B cell (primary cell): ENCODE results near the gene MFAP5.

Experiments used
- EZH2 ChIP-seq: IDR thresholded peaks from 2 replicates; pipeline ENCODE4 v1.6.1; 2012; ENCODE audit warnings: borderline replicate concordance, low read depth, mild to moderate bottlenecking, moderate library complexity, low read length; ENCODE audit not compliant: insufficient read depth, poor library complexity, severe bottlenecking
- TF ChIP-seq, protein P1 (sequence below): fragments of 200-600 bp; IDR thresholded peaks from one replicate; pipeline ENCODE4 v1.8.0; 2022; ENCODE audit warnings: antibody characterized with exemption, mild to moderate bottlenecking

DNA sequence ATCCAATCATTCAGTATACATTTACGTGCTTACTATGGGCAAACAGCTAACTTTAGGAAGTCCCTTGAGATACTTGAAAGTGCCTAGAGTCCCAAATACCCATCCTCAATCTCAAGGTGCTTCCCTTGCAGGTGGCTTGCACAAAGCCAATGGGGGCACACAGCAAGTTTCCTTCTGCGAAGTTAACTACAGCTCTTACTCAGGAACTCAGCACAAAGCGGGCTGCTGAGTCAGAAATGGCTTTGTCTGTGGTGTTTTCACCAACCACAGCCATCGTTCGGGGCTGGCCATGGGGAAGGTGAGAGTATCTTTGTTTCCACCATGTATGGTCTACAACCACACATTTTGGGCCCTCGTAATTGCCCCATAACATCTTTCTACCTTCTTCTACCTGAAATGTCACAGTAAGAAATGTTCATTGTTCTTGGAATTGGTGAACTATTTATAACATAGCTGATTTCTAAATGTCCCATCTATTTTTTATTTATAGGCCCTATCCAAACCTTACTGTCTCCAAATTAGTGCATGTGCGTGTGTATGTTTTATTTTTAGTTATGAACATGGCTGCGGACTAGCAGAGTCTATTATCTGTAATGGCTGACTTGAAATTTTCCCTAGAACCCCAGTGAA lies 13.9 kb downstream of the MFAP5 start:
- TF ChIP-seq, protein P1, sequence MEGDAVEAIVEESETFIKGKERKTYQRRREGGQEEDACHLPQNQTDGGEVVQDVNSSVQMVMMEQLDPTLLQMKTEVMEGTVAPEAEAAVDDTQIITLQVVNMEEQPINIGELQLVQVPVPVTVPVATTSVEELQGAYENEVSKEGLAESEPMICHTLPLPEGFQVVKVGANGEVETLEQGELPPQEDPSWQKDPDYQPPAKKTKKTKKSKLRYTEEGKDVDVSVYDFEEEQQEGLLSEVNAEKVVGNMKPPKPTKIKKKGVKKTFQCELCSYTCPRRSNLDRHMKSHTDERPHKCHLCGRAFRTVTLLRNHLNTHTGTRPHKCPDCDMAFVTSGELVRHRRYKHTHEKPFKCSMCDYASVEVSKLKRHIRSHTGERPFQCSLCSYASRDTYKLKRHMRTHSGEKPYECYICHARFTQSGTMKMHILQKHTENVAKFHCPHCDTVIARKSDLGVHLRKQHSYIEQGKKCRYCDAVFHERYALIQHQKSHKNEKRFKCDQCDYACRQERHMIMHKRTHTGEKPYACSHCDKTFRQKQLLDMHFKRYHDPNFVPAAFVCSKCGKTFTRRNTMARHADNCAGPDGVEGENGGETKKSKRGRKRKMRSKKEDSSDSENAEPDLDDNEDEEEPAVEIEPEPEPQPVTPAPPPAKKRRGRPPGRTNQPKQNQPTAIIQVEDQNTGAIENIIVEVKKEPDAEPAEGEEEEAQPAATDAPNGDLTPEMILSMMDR = no peak
- TF ChIP-seq EZH2 = no peak
